DMS 273 (cell line): ENCODE results near the gene DCN.

Source experiments
- DNase-seq: peaks from one replicate; lab custom pipeline; 2025; ENCODE audit not compliant: unreplicated experiment; lab: John Stamatoyannopoulos, UW

The DCN gene

GRCh38 chr12:91140026-91140931 is 42.3 kb downstream of the DCN start:
- no peak for DNase-seq

GRCh38 chr12:91139286-91139685 is 43.3 kb downstream of the DCN start:
- DNase-seq, result peak; percentile 5

DNA sequence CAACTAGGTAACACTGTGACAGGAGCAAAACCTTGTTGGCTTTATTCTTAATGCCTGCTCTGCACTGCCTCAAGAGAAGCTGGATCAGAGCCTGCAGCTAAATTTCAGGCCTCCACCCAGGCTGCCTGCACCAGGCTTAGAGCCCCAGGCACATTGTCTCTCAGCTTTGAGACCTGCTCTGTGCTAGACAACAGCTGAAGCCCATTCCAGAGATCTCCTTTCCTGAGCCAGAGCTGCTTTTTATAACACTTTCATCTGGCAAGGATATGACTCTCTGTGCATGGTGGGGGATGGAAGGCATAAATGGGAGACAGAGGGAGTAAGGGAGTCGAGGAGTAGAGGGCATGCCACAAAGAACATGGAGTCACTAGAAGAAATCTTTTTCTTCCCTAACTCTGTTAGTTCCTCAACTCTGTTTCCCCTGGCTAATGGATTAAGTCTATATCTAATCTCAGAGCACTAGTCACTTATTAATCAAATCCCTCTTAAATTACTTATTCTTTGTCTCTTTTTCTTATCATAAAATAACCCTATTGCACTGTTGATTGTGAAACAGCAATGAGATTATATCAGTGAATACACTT is 44.2 kb downstream of the DCN start:
- peak; percentile 25 for DNase-seq

GRCh38 chr12:91133871-91134270 is 48.7 kb downstream of the DCN start:
- DNase-seq, result no peak

DNA sequence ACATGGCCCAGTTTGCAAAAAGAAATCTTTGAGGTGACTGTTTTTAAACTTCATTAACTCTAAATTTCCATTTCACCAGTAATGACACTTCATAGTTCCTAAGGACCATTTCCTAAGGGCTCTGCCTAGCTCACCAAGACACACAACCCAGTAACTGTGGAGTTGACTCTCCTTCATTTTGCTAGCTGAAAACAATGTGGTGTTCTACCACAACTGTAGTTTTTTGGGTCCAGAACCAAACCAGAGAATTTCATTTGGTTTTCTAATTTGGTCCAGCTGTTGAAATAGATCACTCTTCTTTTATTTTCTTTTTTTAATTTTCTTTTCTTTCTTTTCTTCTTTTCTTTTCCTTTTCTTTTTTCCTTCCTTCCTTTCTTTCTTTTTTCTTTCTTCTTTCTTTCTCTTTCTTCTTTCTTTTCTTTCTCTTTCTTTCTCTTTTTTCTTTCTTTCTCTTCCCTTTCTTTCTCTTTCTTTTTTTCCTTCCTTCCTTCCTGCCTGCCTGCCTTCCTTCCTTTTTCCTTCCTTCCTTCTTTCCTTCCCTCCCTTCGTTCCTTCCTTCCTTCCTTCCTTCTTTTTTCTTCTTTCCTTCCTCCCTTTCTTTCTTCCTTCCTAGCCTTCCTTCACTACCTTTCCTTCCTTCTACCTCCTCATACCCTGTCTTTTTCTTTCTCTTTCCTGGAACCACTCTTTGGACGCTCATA is 52.8 kb downstream of the DCN start:
- DNase-seq, result no peak

DNA sequence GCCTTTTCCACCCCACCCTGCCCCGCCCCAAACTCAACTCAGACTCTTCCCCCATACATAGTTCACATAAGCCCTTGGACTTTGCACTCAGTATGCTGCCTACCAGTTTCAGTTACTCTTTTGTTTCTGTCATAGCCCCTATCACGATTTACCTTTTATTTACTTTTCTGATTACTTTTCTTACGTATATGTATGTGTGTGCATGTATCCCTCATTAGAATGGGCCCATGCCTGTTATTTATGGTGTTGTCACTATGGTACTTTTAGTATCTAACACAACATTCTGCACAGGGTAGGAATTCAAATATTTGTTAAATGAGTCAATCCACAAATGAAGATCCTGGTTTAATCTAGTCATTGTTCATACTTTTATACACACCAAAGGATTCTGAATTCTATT is 54.9 kb downstream of the DCN start:
- DNase-seq, result no peak

GRCh38 chr12:91127306-91127705 is 55.3 kb downstream of the DCN start:
- DNase-seq, result no peak

DNA sequence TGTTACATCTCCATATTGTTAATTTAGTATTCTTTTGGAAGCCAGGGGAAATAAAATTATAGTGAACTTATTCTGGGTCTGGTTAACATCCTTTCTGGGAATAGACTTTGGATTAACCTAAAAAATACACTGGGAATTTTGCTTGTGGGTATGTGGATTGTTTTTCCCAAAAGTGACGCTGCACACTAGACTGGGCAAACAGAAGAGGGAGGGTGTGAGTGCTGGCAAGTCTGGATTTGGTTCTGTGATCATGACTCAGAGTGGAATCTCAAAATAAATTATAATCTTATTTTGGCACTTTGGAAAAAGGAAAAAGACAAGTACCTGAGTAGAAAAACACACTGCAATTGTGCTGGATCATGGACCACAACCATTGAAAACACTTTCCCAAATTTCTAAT is 56.1 kb downstream of the DCN start:
- no peak for DNase-seq

DNA sequence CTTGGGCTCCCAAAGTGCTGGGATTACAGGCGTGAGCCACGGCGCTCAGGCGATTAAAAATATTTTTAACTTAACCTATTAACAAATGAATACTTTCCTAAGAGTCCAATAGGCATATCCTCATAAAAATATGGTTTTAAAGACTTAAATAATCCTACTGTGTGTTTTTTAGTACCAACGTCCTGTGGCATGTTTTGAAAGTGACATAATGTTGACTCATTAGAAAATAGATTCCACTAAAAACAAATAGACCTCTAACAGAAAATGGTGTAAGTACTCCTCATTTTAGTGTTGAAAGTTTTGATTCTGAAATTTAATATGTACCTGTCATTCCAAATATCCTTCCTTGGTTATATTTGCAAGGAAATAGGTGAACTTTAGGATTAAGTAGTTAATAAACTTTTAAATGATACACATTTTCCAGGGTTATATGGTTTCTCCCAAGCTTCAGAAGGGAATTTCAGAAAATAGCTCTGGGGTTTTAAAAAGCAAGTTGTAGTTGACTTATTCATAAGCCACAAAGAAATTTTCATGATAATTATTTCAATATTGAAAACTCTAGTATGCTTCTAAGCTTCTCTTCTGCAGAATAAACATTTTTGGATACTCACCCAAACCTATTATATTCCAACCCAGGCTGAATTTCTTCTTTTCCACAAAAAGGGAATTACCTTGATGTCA is 59.2 kb downstream of the DCN start:
- DNase-seq, result no peak

GRCh38 chr12:91120781-91121180 is 61.8 kb downstream of the DCN start:
- no peak for DNase-seq

GRCh38 chr12:91119089-91119488 is 63.5 kb downstream of the DCN start:
- DNase-seq, result peak; percentile 45

- no peak for DNase-seq
These were observed 69.0 kb downstream of the DCN start for GRCh38 chr12:91113621-91114020.

GRCh38 chr12:91111366-91112325 is 71.0 kb downstream of the DCN start, which contains the start of gene LUM:
Gene LUM, minus strand, starts transcription at chr12:91111494. Its CDS starts 2,515 bp downstream, at chr12:91108979.
- peak; percentile 52 for DNase-seq

- DNase-seq, result no peak
These were observed 72.2 kb downstream of the DCN start for GRCh38 chr12:91110311-91110924.

- no peak for DNase-seq
These were observed 72.9 kb downstream of the DCN start for GRCh38 chr12:91109581-91110310.

DNA sequence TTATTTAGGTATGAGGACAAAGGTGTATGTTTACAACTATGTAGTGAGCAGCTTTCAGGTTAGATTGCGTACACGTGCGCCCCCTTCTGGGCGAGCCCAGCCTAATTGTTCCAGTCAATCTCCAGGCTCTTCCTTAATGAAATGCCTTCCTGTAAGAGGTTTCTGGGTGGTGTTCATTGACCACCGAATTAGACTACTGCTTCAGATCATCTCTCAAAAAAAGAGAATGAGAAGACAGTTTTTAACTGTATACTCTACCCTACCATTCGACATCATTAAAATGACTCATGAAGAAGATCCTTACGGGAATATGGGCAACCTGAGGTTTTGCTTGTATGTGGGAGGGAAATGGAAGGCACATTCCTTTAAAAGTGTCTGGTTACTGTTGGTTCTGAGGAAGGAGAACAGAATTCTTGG is 73.5 kb downstream of the DCN start:
- DNase-seq, result peak; percentile 46

DNA sequence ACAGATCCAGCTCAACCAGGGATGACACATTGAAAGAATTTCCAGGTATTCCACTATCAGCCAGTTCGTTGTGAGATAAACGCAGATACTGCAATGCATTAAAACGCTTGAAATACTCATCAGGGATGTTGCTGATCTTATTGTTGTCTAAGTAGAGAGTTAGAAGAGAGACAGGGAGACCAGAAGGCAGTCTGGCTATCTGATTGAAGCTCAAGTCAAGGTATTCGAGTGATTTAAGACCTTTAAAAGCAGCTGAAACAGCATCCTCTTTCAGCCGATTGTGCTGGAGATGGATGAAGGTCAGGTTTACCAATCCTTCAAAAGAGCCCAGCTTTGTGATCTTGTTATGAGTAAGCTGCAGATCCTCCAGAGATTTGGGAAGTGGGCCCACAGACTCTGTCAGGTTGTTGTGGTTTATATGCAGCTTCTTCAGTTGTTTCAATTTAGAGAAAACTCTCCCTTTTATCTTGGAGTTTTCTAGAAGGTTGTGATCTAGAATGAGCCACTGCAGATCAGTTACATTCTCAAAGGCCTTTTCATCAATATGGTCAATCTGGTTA is 74.3 kb downstream of the DCN start:
- no peak for DNase-seq

DNA sequence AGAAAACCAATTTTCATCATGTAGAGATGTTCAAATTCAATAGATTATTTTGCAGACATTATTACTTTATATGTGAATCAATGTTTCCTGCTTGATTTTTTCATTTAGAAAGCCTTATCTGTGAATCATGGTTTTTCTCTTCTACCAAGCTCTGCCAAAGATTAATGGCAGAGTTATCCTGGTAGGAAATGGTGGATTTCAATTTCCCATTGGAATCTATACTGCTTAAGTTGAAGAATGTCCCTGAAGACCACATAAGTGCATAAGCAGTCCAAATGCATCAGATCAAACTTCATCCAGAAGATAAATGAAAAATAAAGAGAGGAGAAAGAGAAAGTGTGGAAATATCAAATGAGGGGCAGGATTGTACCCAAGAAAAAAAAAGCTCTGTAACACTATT is 76.3 kb downstream of the DCN start:
- no peak for DNase-seq

- no peak for DNase-seq
These were observed 76.8 kb downstream of the DCN start for GRCh38 chr12:91105807-91106206.
